NB4 (cell line): Measurements from ENCODE around the gene PRSS50.

Source experiments
- DNase-seq: peaks from one replicate; pipeline ENCODE4 v3.0.0; 2010; ENCODE audit warnings: low read depth
- H3K4me3 ChIP-seq: one replicate; pipeline ENCODE4 v1.5.1; 2011; ENCODE audit warnings: mild to moderate bottlenecking, low read depth, low read length, moderate library complexity
- CTCF ChIP-seq: IDR thresholded peaks from one replicate; pipeline ENCODE4 v1.5.1; 2012; ENCODE audit warnings: low read depth, low read length
- MAX ChIP-seq: IDR thresholded peaks from 2 replicates; pipeline ENCODE4 v1.6.1; 2011; ENCODE audit warnings: low read depth, low read length
- MYC ChIP-seq: IDR thresholded peaks from 2 replicates; pipeline ENCODE4 v1.6.1; 2011; ENCODE audit warnings: low read depth, low read length
- POLR2A ChIP-seq: IDR thresholded peaks from 2 replicates; pipeline ENCODE4 v1.6.1; 2011; ENCODE audit warnings: mild to moderate bottlenecking; ENCODE audit not compliant: insufficient read length; ENCODE audit errors: extremely low read depth

PRSS50 gene

GRCh38 chr3:46675426-46675825, 42.2 kb downstream of the PRSS50 start:
- TF ChIP-seq MYC (no peak), POLR2A (no peak), MAX (no peak), CTCF (no peak)
- DNase-seq, result no peak
- H3K4me3 ChIP-seq, result no peak overlapping the region

GRCh38 chr3:46674031-46674845, 43.4 kb downstream of the PRSS50 start:
- DNase-seq, result no peak
- H3K4me3 ChIP-seq, result no peak overlapping the region
- TF ChIP-seq MYC, result no peak
- TF ChIP-seq POLR2A, result no peak
- TF ChIP-seq CTCF, result peak; percentile 35
- no peak for TF ChIP-seq MAX

GRCh38 chr3:46673151-46674030, 44.3 kb downstream of the PRSS50 start:
- no peak overlapping the region for H3K4me3 ChIP-seq
- TF ChIP-seq CTCF, result no peak
- TF ChIP-seq POLR2A, result no peak
- TF ChIP-seq MYC, result no peak
- no peak for TF ChIP-seq MAX
- DNase-seq, result no peak

GRCh38 chr3:46672349-46672695, 45.3 kb downstream of the PRSS50 start:
- DNase-seq, result no peak
- no peak overlapping the region for H3K4me3 ChIP-seq
- no peak for TF ChIP-seq MYC
- TF ChIP-seq POLR2A, result no peak
- TF ChIP-seq CTCF, result no peak
- no peak for TF ChIP-seq MAX

GRCh38 chr3:46671541-46672348, 45.9 kb downstream of the PRSS50 start:
- H3K4me3 ChIP-seq, result no peak overlapping the region
- TF ChIP-seq MYC, result no peak
- no peak for TF ChIP-seq MAX
- TF ChIP-seq POLR2A, result no peak
- TF ChIP-seq CTCF, result no peak
- DNase-seq, result no peak
